Psoas muscle (tissue), 8 donors: ENCODE results near the gene MAN2A1. TPM values are rescaled to one million over a fixed set of nuclear protein-coding genes. Genes with fewer than 3 reads are reported as not detected.
A peak's percentile ranks its signal among the peaks of the same experiment; 100 is the strongest.

Source experiments
- ATAC-seq, 4 donors: fragments of 200-7000 bp; cut with Tn5 transposase; one replicate each; pipeline ENCODE4 v1.9.1; 2020; ENCODE audit warnings: moderate library complexity in 3 of 4, mild to moderate bottlenecking in 2 of 4
- DNase-seq, 2 donors: peaks; one replicate each; pipeline ENCODE4 v3.0.0-alpha.2; 2020
- H3K27ac ChIP-seq: fragments of 200-600 bp; one replicate; pipeline ENCODE4 v1.8.0; 2022
- H3K27me3 ChIP-seq, 3 donors: fragments of 200-600 bp in 1 of 3; one replicate each; pipeline versions ENCODE4 v1.6.1 to v1.8.0; 2013 to 2022; ENCODE audit warnings: low read length in 2 of 3, mild to moderate bottlenecking in 2 of 3, moderate library complexity in 1 of 3; ENCODE audit not compliant: insufficient read depth in 3 of 3
- H3K36me3 ChIP-seq, 2 donors: fragments of 200-600 bp in 1 of 2; one replicate each; pipeline versions ENCODE4 v1.6.1 to v1.8.0; 2013 to 2022; ENCODE audit warnings: low read depth in 1 of 2, mild to moderate bottlenecking in 1 of 2, moderate library complexity in 1 of 2; ENCODE audit not compliant: insufficient read depth in 1 of 2
- H3K4me1 ChIP-seq: fragments of 200-600 bp; one replicate; pipeline ENCODE4 v1.8.0; 2022
- H3K4me3 ChIP-seq: fragments of 200-600 bp; one replicate; pipeline ENCODE4 v1.8.0; 2022; ENCODE audit warnings: mild to moderate bottlenecking
- H3K9me3 ChIP-seq: fragments of 200-600 bp; one replicate; pipeline ENCODE4 v1.8.0; 2022
- CTCF ChIP-seq: fragments of 200-600 bp; IDR thresholded peaks from one replicate; pipeline ENCODE4 v1.8.0; 2022; ENCODE audit warnings: antibody characterized with exemption
- WGBS, 3 donors: extraction: QIAGEN DNeasy Blood & Tissue Kit; methylation state at CpG; one replicate each; pipeline versions ENCODE4 v1.1.6 to v1.1.7; 2013; 5-methylcytosine and 5-hydroxymethylcytosine counted together
- intact Hi-C, 2 donors: fragments of 100-400 bp; cut with DNase I; formaldehyde crosslinking; loops; one replicate each; pipeline versions ENCODE4 v1.11.0 to v1.14.2; 2022
- polyA plus RNA-seq, 3 donors: library from polyadenylated mRNA; stranded (reverse); fragments of 200-250 nt; gene quantifications; one replicate each; pipeline ENCODE4 v1.2.3, GENCODE V29; 2013
- total RNA-seq, 4 donors: library from RNA; stranded (reverse); fragmentation: NEBNext Ultra II Directional in 2 of 4; extraction: Animal tissue kit (Norgen Biotek cat#: 25700) in 2 of 4; gene quantifications; one replicate each; pipeline versions ENCODE4 v1.2.1 to v1.2.4, GENCODE V29; 2021 to 2023
- donor health status: healthy with polysubstance abuse.
- donor health status: DM: no; HTN: no; CAD: no; lungs with moderate emphysema.
- donor health status: Bipolar disorder and iron deficiency.
- donor health status: healthy.
- donor health status: DM: yes; HTN: yes; CAD: no.
- donor health status: DM: no; HTN: no; CAD: no.
- donor health status: DM: no; HTN: no; CAD: no.
- donor health status: DM: yes; HTN: yes; CAD: no.

MAN2A1 gene
- total and polyA plus RNA-seq, 7 donors = 4.2 to 18.3 (median 12.8) TPM

- peak overlapping the region; percentile 51 for H3K27ac ChIP-seq
- WGBS, 3 donors = 14 to 24% (median 23%) methylated on average over 3 of the region's 3 CpGs
Measured at GRCh38 chr5:109714592-109714991, 24.9 kb downstream of the MAN2A1 start.

DNA sequence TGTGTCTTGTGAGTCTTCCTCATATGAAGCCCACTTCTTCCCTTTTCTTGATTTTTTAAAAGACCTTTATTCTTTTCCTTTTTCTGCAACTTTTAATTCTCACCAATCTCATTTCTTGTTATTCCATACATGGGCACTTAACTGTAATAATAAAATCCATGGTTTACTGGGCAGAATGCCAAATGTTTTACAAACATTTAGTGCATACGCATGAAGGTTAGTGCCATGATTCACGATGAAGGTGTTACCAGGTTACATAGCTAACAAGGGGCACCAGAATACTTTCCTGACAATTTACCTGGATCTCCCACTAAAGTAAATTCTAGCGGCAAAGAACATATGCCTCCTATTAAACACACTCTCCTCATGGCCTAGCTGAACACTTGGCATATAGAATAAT is 28.5 kb downstream of the MAN2A1 start:
- DNase-seq (no peak), ATAC-seq (no peak)
- 74 to 79% (median 77%) methylated on average over 3 of the region's 3 CpGs for WGBS, 3 donors
- Histone ChIP-seq H3K36me3 (peaks cover 0 to 14% of the 10 kb centered on the region in 2 donors), H3K27me3 (no peaks in the 10 kb centered on the region), H3K9me3 (no peaks in the 10 kb centered on the region), H3K4me1 (peaks cover 31% of the 10 kb centered on the region), H3K4me3 (no peak overlapping the region), H3K27ac (no peak overlapping the region)
- TF ChIP-seq CTCF = no peak
- intact Hi-C loops = no loop called here

More at GRCh38 chr5:109714592-109714991, 24.9 kb downstream of the MAN2A1 start:
- Histone ChIP-seq H3K36me3 (peaks cover 0 to 14% of the 10 kb centered on the region in 2 donors), H3K4me1 (peaks cover 37% of the 10 kb centered on the region), H3K9me3 (no peaks in the 10 kb centered on the region), H3K27me3 (no peaks in the 10 kb centered on the region), H3K4me3 (peak overlapping the region; percentile 48)
- no peak for TF ChIP-seq CTCF
- peak; percentile 84 to 94 (median 88) for ATAC-seq
- peak in 1 of 2 donors; percentile 56 for DNase-seq
- intact Hi-C loops = no loop called here

DNA sequence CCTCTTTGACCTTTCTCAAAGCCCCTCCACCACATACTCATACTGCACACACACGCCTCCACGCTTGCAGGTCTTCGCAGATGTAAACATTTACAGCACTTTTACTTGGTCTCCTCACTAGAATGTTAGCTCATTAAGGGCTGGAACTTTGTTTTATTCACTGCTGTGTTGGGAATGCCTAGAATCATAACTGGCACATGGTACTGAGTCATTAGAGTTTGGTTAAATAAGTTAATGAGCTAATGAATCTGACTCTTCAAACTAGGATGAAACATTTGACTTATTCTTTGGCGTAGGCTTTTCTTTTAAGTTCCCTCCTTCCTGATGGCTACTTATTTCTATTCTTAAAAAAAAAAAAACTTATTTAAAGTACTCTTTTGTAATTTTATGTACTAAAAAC is 28.9 kb downstream of the MAN2A1 start:
- Histone ChIP-seq H3K4me3 (no peak overlapping the region), H3K27ac (no peak overlapping the region), H3K36me3 (peaks cover 0 to 14% of the 10 kb centered on the region in 2 donors), H3K9me3 (no peaks in the 10 kb centered on the region), H3K27me3 (no peaks in the 10 kb centered on the region), H3K4me1 (peaks cover 27% of the 10 kb centered on the region)
- ATAC-seq (no peak), DNase-seq (no peak)
- no peak for TF ChIP-seq CTCF
- 86 to 98% (median 97%) methylated on average over 4 of the region's 4 CpGs for WGBS, 3 donors
- intact Hi-C loops = no loop called here

DNA sequence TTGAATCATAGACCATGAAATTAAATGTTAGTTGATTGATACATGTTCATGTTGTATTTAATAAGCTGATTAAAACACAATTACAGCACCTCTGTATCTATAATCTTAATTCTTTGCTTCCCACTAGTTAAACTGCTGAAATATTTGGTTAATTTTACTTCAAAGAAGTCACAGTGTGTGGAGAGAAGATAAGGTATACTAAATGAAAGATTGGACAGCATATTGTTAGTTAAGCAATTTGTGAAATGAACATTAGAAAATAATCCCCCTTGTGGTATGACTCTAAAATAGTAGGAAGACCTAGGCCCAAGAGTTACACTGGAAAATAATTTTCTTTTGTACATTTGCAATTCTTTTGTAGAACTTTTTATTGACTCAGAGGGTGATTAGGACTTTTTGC is 30.3 kb downstream of the MAN2A1 start:
- H3K36me3 ChIP-seq = peaks cover 0 to 14% of the 10 kb centered on the region in 2 donors
- no peak for DNase-seq

More for the DNA sequence above, 30.3 kb downstream of the MAN2A1 start:
- no peak for TF ChIP-seq CTCF
- Histone ChIP-seq H3K4me3 (no peak overlapping the region), H3K9me3 (no peaks in the 10 kb centered on the region), H3K27me3 (no peaks in the 10 kb centered on the region), H3K27ac (no peak overlapping the region), H3K4me1 (peaks cover 13% of the 10 kb centered on the region)
- intact Hi-C loops = no loop called here
- no peak for ATAC-seq
